GM12878 (cell line): Measurements from ENCODE around the gene MTAP. TPM values are rescaled to one million over a fixed set of nuclear protein-coding genes. Genes with fewer than 3 reads are reported as not detected.
A peak's percentile ranks its signal among the peaks of the same experiment; 100 is the strongest.

Experiments
- ATF7 ChIP-seq: fragments of 450-650 bp; IDR thresholded peaks from 2 replicates; pipeline ENCODE4 v1.6.1; 2016; ENCODE audit warnings: low read depth, mild to moderate bottlenecking
- CEBPB ChIP-seq, 2 experiments: fragments of 150-350 bp in 1 of 2; IDR thresholded peaks; 2 replicates each; pipeline ENCODE4 v1.6.1; 2012 to 2014; ENCODE audit warnings: low read depth in 2 of 2, low read length in 2 of 2, borderline replicate concordance in 1 of 2, inconsistent platforms in 1 of 2
- CREM ChIP-seq: IDR thresholded peaks from 2 replicates; pipeline ENCODE4 v1.6.1; 2014; ENCODE audit warnings: antibody characterized with exemption, low read depth
- IKZF2 ChIP-seq, 2 experiments: fragments of 450-650 bp; IDR thresholded peaks; 2 replicates each; pipeline ENCODE4 v1.6.1; 2017; ENCODE audit warnings: mild to moderate bottlenecking in 2 of 2, moderate library complexity in 2 of 2
- MYB ChIP-seq: fragments of 150-350 bp; IDR thresholded peaks from 2 replicates; pipeline ENCODE4 v1.6.1; 2014; ENCODE audit warnings: mild to moderate bottlenecking, low read depth, low read length, borderline replicate concordance
- POU2F2 ChIP-seq: IDR thresholded peaks from 3 replicates; pipeline ENCODE4 v1.6.1; 2011; ENCODE audit warnings: low read depth, mild to moderate bottlenecking, low read length, borderline replicate concordance
- RB1 ChIP-seq: fragments of 450-650 bp; formaldehyde crosslinking; IDR thresholded peaks from 2 replicates; pipeline ENCODE4 v1.6.1; 2017; ENCODE audit warnings: mild to moderate bottlenecking, borderline replicate concordance
- RBBP5 ChIP-seq: fragments of 200-600 bp; sonication (generic); conservative IDR thresholded peaks from 2 replicates; pipeline ENCODE4 v1.6.1; 2016
- SMARCA5 ChIP-seq: fragments of 450-650 bp; IDR thresholded peaks from 2 replicates; pipeline ENCODE4 v1.6.1; 2017; ENCODE audit warnings: mild to moderate bottlenecking
- SPI1 ChIP-seq: IDR thresholded peaks from 2 replicates; pipeline ENCODE4 v1.6.1; 2011; ENCODE audit warnings: low read depth, mild to moderate bottlenecking, low read length, moderate library complexity, borderline replicate concordance; ENCODE audit not compliant: insufficient read depth
- STAT1 ChIP-seq: fragments of 450-650 bp; conservative IDR thresholded peaks from 2 replicates; pipeline ENCODE4 v1.6.1; 2014; ENCODE audit warnings: antibody characterized with exemption, mild to moderate bottlenecking
- STAT3 ChIP-seq: IDR thresholded peaks from 2 replicates; pipeline ENCODE4 v1.6.1; 2011; ENCODE audit warnings: low read depth, low read length, improper control_type of control experiment
- SUPT20H ChIP-seq: IDR thresholded peaks from 2 replicates; pipeline ENCODE4 v1.6.1; 2011; ENCODE audit warnings: low read depth, mild to moderate bottlenecking, low read length, moderate library complexity, borderline replicate concordance; ENCODE audit not compliant: control insufficient read depth
- TCF3 ChIP-seq: IDR thresholded peaks from 2 replicates; pipeline ENCODE4 v1.6.1; 2012; ENCODE audit warnings: low read depth, mild to moderate bottlenecking, low read length, borderline replicate concordance; ENCODE audit not compliant: insufficient read depth
- ZNF274 ChIP-seq: IDR thresholded peaks from one replicate; pipeline ENCODE4 v1.8.0; 2011; ENCODE audit not compliant: insufficient read length, insufficient read depth
- ZSCAN29 ChIP-seq: fragments of 450-650 bp; IDR thresholded peaks from 2 replicates; pipeline ENCODE4 v1.6.1; 2017; ENCODE audit warnings: mild to moderate bottlenecking, moderate library complexity
- polyA plus RNA-seq, 11 experiments: library from polyadenylated mRNA; depleted of rRNA in 4 of 11; unstranded in 6 of 11; stranded (reverse) in 5 of 11; fragments of >200 nt; fragmentation: Nextera tagmentation in 4 of 11; fragmentation: Illumina TruSeq in 1 of 11; extraction: Ambion mirVana in 4 of 11; extraction: Trizol in 1 of 11; gene quantifications; 1 replicate in 1 of 11; 2 replicates in 10 of 11; pipeline versions ENCODE4 v1.2.1 to v1.2.3, GENCODE V29; 2011 to 2016; ENCODE audit warnings: inconsistent platforms in 2 of 11, missing spikeins in 2 of 11, low read depth in 1 of 11
- total RNA-seq, 4 experiments: library from RNA; depleted of rRNA in 3 of 4; stranded (reverse); fragments of >200 nt in 3 of 4; fragmentation: Illumina TruSeq in 1 of 4; extraction: Trizol in 1 of 4; gene quantifications; 2 replicates each; pipeline versions ENCODE4 v1.2.1 to v1.2.3, GENCODE V29; 2013 to 2021
- TF ChIP-seq, protein P1 (sequence below): fragments of 450-650 bp; IDR thresholded peaks from 2 replicates; pipeline ENCODE4 v1.6.1; 2017; ENCODE audit warnings: borderline replicate concordance
- TF ChIP-seq, protein P2 (sequence below): fragments of 450-650 bp; IDR thresholded peaks from 2 replicates; pipeline ENCODE4 v1.6.1; 2017; ENCODE audit warnings: antibody characterized with exemption, mild to moderate bottlenecking, moderate library complexity
- TF ChIP-seq, protein P3 (sequence below): fragments of 450-650 bp; IDR thresholded peaks from 2 replicates; pipeline ENCODE4 v1.6.1; 2018; ENCODE audit warnings: borderline replicate concordance, mild to moderate bottlenecking; ENCODE audit not compliant: partially characterized antibody
- TF ChIP-seq, protein P4 (sequence below): IDR thresholded peaks from 2 replicates; pipeline ENCODE4 v1.6.1; 2012; ENCODE audit warnings: mild to moderate bottlenecking, low read depth, low read length

The MTAP gene
- total and polyA plus RNA-seq, 10 of the 15 experiments (the other 5 are each of a cell fraction or from before 2014, with no cell fraction given): 16.4 to 29.9 (median 22.6) TPM

DNA sequence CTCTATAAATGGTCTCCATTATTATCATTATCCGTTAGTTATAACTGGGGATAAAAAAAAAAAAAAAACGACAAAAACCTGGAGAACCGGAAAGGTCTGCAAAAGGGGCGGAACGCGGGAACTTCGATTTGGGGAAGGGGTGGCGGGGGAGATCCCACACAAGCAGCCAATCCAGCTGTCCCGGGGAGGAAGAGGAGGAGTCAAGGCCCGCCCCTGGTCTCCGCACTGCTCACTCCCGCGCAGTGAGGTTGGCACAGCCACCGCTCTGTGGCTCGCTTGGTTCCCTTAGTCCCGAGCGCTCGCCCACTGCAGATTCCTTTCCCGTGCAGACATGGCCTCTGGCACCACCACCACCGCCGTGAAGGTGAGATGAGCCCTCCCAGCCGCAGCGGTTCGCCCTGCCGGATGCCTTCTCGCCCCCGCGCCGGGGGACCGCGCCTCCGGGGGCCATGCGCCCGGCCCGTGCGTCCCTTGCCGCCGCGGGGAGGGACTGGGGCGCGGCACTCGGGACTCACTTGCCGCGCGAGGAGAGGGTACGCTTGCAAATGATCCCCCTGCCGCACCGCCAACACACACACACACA, at the start of gene MTAP (continued):
- TF ChIP-seq SUPT20H (no peak), CREM (no peak; the same call in 1 of the 2 replicates), ZNF274 (no peak), SMARCA5 (0 out of 2 replicates have a peak, but pooled peaks have one; percentile 71), ATF7 (peak; percentile 16; the same call in 1 of the 2 replicates), RBBP5 (no peak), ZSCAN29 (no peak), POU2F2 (0 out of 3 replicates have a peak, but pooled peaks have one; percentile 8), CEBPB (IDR thresholded peaks at IDR 0.05; ENCODE audit: borderline replicate concordance in 1 of 2, low read depth in 2 of 2, low read length in 2 of 2) (no peak), SPI1 (peak; percentile 31; the same call in 1 of the 2 replicates), TCF3 (0 out of 2 replicates have a peak, but pooled peaks have one; percentile 16), IKZF2 (IDR thresholded peaks at IDR 0.05) (0 out of 4 replicates have a peak, but pooled peaks of 1 of the 2 experiments have one; percentile 49), STAT3 (no peak), STAT1 (no peak), RB1 (peak; percentile 34; the same call in 1 of the 2 replicates), MYB (no peak)
- TF ChIP-seq, protein P1, sequence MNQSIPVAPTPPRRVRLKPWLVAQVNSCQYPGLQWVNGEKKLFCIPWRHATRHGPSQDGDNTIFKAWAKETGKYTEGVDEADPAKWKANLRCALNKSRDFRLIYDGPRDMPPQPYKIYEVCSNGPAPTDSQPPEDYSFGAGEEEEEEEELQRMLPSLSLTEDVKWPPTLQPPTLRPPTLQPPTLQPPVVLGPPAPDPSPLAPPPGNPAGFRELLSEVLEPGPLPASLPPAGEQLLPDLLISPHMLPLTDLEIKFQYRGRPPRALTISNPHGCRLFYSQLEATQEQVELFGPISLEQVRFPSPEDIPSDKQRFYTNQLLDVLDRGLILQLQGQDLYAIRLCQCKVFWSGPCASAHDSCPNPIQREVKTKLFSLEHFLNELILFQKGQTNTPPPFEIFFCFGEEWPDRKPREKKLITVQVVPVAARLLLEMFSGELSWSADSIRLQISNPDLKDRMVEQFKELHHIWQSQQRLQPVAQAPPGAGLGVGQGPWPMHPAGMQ: no peak
- TF ChIP-seq, protein P2, sequence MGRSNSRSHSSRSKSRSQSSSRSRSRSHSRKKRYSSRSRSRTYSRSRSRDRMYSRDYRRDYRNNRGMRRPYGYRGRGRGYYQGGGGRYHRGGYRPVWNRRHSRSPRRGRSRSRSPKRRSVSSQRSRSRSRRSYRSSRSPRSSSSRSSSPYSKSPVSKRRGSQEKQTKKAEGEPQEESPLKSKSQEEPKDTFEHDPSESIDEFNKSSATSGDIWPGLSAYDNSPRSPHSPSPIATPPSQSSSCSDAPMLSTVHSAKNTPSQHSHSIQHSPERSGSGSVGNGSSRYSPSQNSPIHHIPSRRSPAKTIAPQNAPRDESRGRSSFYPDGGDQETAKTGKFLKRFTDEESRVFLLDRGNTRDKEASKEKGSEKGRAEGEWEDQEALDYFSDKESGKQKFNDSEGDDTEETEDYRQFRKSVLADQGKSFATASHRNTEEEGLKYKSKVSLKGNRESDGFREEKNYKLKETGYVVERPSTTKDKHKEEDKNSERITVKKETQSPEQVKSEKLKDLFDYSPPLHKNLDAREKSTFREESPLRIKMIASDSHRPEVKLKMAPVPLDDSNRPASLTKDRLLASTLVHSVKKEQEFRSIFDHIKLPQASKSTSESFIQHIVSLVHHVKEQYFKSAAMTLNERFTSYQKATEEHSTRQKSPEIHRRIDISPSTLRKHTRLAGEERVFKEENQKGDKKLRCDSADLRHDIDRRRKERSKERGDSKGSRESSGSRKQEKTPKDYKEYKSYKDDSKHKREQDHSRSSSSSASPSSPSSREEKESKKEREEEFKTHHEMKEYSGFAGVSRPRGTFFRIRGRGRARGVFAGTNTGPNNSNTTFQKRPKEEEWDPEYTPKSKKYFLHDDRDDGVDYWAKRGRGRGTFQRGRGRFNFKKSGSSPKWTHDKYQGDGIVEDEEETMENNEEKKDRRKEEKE: peak; percentile 44; the same call in 1 of the 2 replicates
- TF ChIP-seq, protein P3, sequence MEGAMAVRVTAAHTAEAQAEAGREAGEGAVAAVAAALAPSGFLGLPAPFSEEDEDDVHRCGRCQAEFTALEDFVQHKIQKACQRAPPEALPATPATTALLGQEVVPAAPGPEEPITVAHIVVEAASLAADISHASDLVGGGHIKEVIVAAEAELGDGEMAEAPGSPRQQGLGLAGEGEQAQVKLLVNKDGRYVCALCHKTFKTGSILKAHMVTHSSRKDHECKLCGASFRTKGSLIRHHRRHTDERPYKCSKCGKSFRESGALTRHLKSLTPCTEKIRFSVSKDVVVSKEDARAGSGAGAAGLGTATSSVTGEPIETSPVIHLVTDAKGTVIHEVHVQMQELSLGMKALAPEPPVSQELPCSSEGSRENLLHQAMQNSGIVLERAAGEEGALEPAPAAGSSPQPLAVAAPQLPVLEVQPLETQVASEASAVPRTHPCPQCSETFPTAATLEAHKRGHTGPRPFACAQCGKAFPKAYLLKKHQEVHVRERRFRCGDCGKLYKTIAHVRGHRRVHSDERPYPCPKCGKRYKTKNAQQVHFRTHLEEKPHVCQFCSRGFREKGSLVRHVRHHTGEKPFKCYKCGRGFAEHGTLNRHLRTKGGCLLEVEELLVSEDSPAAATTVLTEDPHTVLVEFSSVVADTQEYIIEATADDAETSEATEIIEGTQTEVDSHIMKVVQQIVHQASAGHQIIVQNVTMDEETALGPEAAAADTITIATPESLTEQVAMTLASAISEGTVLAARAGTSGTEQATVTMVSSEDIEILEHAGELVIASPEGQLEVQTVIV: no peak
- TF ChIP-seq, protein P4, sequence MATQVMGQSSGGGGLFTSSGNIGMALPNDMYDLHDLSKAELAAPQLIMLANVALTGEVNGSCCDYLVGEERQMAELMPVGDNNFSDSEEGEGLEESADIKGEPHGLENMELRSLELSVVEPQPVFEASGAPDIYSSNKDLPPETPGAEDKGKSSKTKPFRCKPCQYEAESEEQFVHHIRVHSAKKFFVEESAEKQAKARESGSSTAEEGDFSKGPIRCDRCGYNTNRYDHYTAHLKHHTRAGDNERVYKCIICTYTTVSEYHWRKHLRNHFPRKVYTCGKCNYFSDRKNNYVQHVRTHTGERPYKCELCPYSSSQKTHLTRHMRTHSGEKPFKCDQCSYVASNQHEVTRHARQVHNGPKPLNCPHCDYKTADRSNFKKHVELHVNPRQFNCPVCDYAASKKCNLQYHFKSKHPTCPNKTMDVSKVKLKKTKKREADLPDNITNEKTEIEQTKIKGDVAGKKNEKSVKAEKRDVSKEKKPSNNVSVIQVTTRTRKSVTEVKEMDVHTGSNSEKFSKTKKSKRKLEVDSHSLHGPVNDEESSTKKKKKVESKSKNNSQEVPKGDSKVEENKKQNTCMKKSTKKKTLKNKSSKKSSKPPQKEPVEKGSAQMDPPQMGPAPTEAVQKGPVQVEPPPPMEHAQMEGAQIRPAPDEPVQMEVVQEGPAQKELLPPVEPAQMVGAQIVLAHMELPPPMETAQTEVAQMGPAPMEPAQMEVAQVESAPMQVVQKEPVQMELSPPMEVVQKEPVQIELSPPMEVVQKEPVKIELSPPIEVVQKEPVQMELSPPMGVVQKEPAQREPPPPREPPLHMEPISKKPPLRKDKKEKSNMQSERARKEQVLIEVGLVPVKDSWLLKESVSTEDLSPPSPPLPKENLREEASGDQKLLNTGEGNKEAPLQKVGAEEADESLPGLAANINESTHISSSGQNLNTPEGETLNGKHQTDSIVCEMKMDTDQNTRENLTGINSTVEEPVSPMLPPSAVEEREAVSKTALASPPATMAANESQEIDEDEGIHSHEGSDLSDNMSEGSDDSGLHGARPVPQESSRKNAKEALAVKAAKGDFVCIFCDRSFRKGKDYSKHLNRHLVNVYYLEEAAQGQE: no peak
